Endothelial cell of umbilical vein (primary cell): ENCODE data around the gene TLN1. TPM values are rescaled to one million over a fixed set of nuclear protein-coding genes. Genes with fewer than 3 reads are reported as not detected.

ENCODE experiments used
- BruUV-seq: library from RNA; stranded (reverse); fragments of 400-500 nt; replicated peaks from 2 replicates; lab custom pipeline; 2021; lab: Mats Ljungman, UMichigan
- CTCF ChIA-PET: fragments of 300-600, 350-600 bp; sonication (Branson Sonifier 250); formaldehyde crosslinking; loops from one replicate; lab custom pipeline; 2021; ENCODE audit warnings: antibody characterized with exemption, inconsistent platforms; lab: Charles Lee
- POLR2A ChIA-PET: fragments of 300-600, 350-600 bp; sonication (Branson Sonifier 250); formaldehyde crosslinking; loops from one replicate; lab custom pipeline; 2021; ENCODE audit warnings: antibody characterized with exemption, inconsistent platforms; lab: Charles Lee
- DNase-seq: peaks from one replicate; pipeline ENCODE4 v3.0.0-alpha.2; 2011; ENCODE audit warnings: low read depth, low spot score
- FAIRE-seq: peaks from 2 replicates; lab custom pipeline; 2011; peaks lifted over from hg19 to GRCh38; lab: Jason Lieb, UNC
- H2AFZ ChIP-seq: 2 replicates; pipeline ENCODE4 v1.6.0; 2012; ENCODE audit warnings: low read depth, low read length, control low read depth, inconsistent platforms
- H3K27ac ChIP-seq: 2 replicates; pipeline ENCODE4 v1.5.1; 2011; ENCODE audit warnings: low read depth, mild to moderate bottlenecking, control low read depth, low read length, moderate library complexity; ENCODE audit not compliant: insufficient read depth
- H3K27me3 ChIP-seq, 2 experiments: 2 replicates each; pipeline versions ENCODE4 v1.6.0 to v1.6.1; 2011; ENCODE audit warnings: low read length in 2 of 2, mixed read lengths in 1 of 2; ENCODE audit not compliant: control insufficient read depth in 2 of 2, insufficient read depth in 2 of 2
- H3K36me3 ChIP-seq, 2 experiments: 2 replicates in 1 of 2; 3 replicates in 1 of 2; pipeline ENCODE4 v1.5.1; 2011; ENCODE audit warnings: low read length in 2 of 2, mild to moderate bottlenecking in 1 of 2, moderate library complexity in 1 of 2; ENCODE audit not compliant: control insufficient read depth in 2 of 2, insufficient read depth in 2 of 2; ENCODE audit errors: extremely low read depth in 1 of 2
- H3K4me1 ChIP-seq: 3 replicates; pipeline ENCODE4 v1.5.1; 2011; ENCODE audit warnings: mild to moderate bottlenecking, low read length; ENCODE audit not compliant: control insufficient read depth, insufficient read depth; ENCODE audit errors: extremely low read depth
- H3K4me2 ChIP-seq: 2 replicates; pipeline ENCODE4 v1.6.1; 2011; ENCODE audit warnings: low read length, control low read depth, mixed read lengths; ENCODE audit not compliant: insufficient read depth
- H3K4me3 ChIP-seq, 3 experiments: fragments of 200-600 bp in 1 of 3; sonication (generic), shearing (Covaris generic) in 1 of 3; replicated peaks in 1 of 3; 2 replicates each; pipeline ENCODE4 v1.5.1; 2011 to 2016; ENCODE audit warnings: control low read depth in 3 of 3, low read length in 3 of 3, mild to moderate bottlenecking in 2 of 3, inconsistent platforms in 1 of 3, low read depth in 1 of 3, moderate library complexity in 1 of 3; ENCODE audit not compliant: insufficient read depth in 1 of 3
- H3K79me2 ChIP-seq: 2 replicates; pipeline ENCODE4 v1.6.0; 2012; ENCODE audit warnings: low read length, inconsistent platforms; ENCODE audit not compliant: control insufficient read depth, insufficient read depth
- H3K9ac ChIP-seq: replicated peaks from 2 replicates; pipeline ENCODE3; 2011; ENCODE audit warnings: low read length, control low read depth; ENCODE audit not compliant: insufficient read depth; ENCODE audit errors: extremely low read depth
- H3K9me1 ChIP-seq: replicated peaks from 3 replicates; pipeline ENCODE4 v1.6.0; 2011; ENCODE audit warnings: mild to moderate bottlenecking, low read length; ENCODE audit not compliant: control insufficient read depth, insufficient read depth; ENCODE audit errors: extremely low read depth
- H3K9me3 ChIP-seq: replicated peaks from 2 replicates; pipeline ENCODE4 v1.5.1; 2012; ENCODE audit warnings: low read length, inconsistent platforms; ENCODE audit not compliant: control insufficient read depth, insufficient read depth
- H4K20me1 ChIP-seq: replicated peaks from 2 replicates; pipeline ENCODE3; 2011; ENCODE audit warnings: mild to moderate bottlenecking, low read length; ENCODE audit not compliant: control insufficient read depth, insufficient read depth; ENCODE audit errors: extremely low read depth
- CTCF ChIP-seq, 2 donors: IDR thresholded peaks; 1 replicate in 1 of 2; 2 replicates in 1 of 2; pipeline ENCODE4 v1.5.1; 2011; ENCODE audit warnings: low read length in 2 of 2, mild to moderate bottlenecking in 2 of 2, moderate library complexity in 2 of 2, control low read depth in 1 of 2, inconsistent platforms in 1 of 2, low read depth in 1 of 2; ENCODE audit not compliant: insufficient read depth in 1 of 2; ENCODE audit errors: extremely low read depth in 1 of 2
- EZH2 ChIP-seq: IDR thresholded peaks from 2 replicates; pipeline ENCODE4 v1.6.1; 2012; ENCODE audit warnings: borderline replicate concordance, low read depth, mild to moderate bottlenecking, moderate library complexity, low read length, inconsistent platforms; ENCODE audit not compliant: severe bottlenecking
- FOS ChIP-seq: IDR thresholded peaks from 2 replicates; pipeline ENCODE4 v1.6.1; 2011; ENCODE audit warnings: mild to moderate bottlenecking, low read length, moderate library complexity, borderline replicate concordance; ENCODE audit not compliant: insufficient read depth
- GATA2 ChIP-seq: IDR thresholded peaks from 2 replicates; pipeline ENCODE4 v1.7.0; 2011; ENCODE audit warnings: low read depth, mild to moderate bottlenecking, moderate library complexity, mixed read lengths, low read length; ENCODE audit not compliant: insufficient read length, insufficient read depth
- JUN ChIP-seq: IDR thresholded peaks from 2 replicates; pipeline ENCODE4 v1.6.1; 2011; ENCODE audit warnings: borderline replicate concordance, low read depth; ENCODE audit not compliant: insufficient read length, insufficient read depth
- MAX ChIP-seq: IDR thresholded peaks from 2 replicates; pipeline ENCODE4 v1.6.1; 2011; ENCODE audit not compliant: insufficient read depth, insufficient read length
- MYC ChIP-seq: IDR thresholded peaks from one replicate; pipeline ENCODE4 v1.6.1; 2011; ENCODE audit warnings: mild to moderate bottlenecking, low read depth, low read length
- POLR2A ChIP-seq: IDR thresholded peaks from 2 replicates; pipeline ENCODE4 v1.6.1; 2012; ENCODE audit warnings: low read depth, mild to moderate bottlenecking, control low read depth, low read length
- POLR2AphosphoS5 ChIP-seq: IDR thresholded peaks from 2 replicates; pipeline ENCODE4 v1.6.1; 2012; ENCODE audit warnings: low read depth, mild to moderate bottlenecking, control low read depth, low read length, moderate library complexity; ENCODE audit not compliant: insufficient read depth
- dilution Hi-C: fragments of 300-500 bp; cut with MboI; formaldehyde crosslinking; loops from one replicate; pipeline ENCODE4 v1.15.0; 2019; ENCODE audit warnings: low sequenced_read_pairs; ENCODE audit not compliant: extremely low pct_ligation_motif_present
- intact Hi-C: fragments of 100-400 bp; cut with micrococcal nuclease; formaldehyde crosslinking; loops from one replicate; pipeline ENCODE4 v1.10.0; 2022
- polyA plus RNA-seq, 4 experiments: library from polyadenylated mRNA; depleted of rRNA in 3 of 4; stranded (reverse) in 3 of 4; unstranded in 1 of 4; fragments of >200 nt; gene quantifications; 2 replicates each; pipeline versions ENCODE4 v1.2.1 to v1.2.3, GENCODE V29; 2011 to 2012; ENCODE audit warnings: missing spikeins in 1 of 4
- total RNA-seq: library from RNA; stranded (reverse); gene quantifications from 2 replicates; pipeline ENCODE4 v1.2.3, GENCODE V29; 2021

The TLN1 gene
- total and polyA plus RNA-seq, 2 donors (not counting 3 experiments of a cell fraction or from before 2014, with no cell fraction given) = 120 to 450 TPM

GRCh38 chr9:35716230-35716629 lies 15.8 kb downstream of the TLN1 start:
- Histone ChIP-seq H3K9me1 (no peaks in the 10 kb centered on the region), H3K27ac (no peak overlapping the region), H3K4me1 (no peaks in the 10 kb centered on the region), H3K9me3 (no peaks in the 10 kb centered on the region), H2AFZ (no peak overlapping the region), H3K36me3 (peaks cover 64 to 84% of the 10 kb centered on the region in 2 experiments), H3K9ac (no peak overlapping the region), H4K20me1 (no peaks in the 10 kb centered on the region), H3K79me2 (no peaks in the 10 kb centered on the region), H3K27me3 (no peaks in the 10 kb centered on the region), H3K4me3 (no peak overlapping the region), H3K4me2 (no peak overlapping the region)
- CTCF ChIA-PET = interaction anchor here (8.9 kb wide), 1 partner anchor 19 kb away, joined by 53 read pairs; no protein-coding TSS in a partner anchor
- POLR2A ChIA-PET = no interaction called here
- DNase-seq (no peak), FAIRE-seq (no peak)
- dilution Hi-C loops (no loop called here), intact Hi-C loops (no loop called here)
- BruUV-seq = no TSS peak
- TF ChIP-seq JUN = no peak
- no peak for TF ChIP-seq CTCF (IDR thresholded peaks at IDR 0.05; ENCODE audit: extremely low read depth in 1 of 2, insufficient read depth in 1 of 2, low read depth in 1 of 2, low read length in 2 of 2)
- TF ChIP-seq MAX = no peak
- TF ChIP-seq MYC = no peak
- TF ChIP-seq FOS = no peak
- TF ChIP-seq EZH2 = no peak
- no peak for TF ChIP-seq GATA2
- no peak for TF ChIP-seq POLR2AphosphoS5
- no peak for TF ChIP-seq POLR2A
